ENCODE measurements around the gene HUNK.
"Not testable (repeated sequence)": the region's sequence is repeated elsewhere in the genome, so short reads cannot be mapped to it uniquely, and the experiment has no call there.

HUNK gene

DNA sequence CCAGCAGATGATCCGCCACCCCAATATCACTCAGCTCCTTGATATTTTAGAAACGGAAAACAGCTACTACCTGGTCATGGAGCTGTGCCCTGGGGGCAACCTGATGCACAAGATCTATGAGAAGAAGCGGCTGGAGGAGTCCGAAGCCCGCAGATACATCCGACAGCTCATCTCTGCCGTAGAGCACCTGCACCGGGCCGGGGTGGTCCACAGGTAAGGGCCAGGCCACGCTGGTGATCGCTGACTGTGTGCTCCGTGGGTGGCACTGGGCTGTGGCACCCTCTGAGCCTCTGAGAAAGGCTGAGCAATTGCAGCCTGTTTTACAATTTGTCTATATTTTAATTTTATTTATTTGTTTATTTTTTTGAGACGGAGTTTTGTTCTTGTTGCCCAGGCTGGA is 51.7 kb downstream of the HUNK start:
- no peak for DNase-seq

- DNase-seq = no peak
These were observed 53.7 kb downstream of the HUNK start for GRCh38 chr21:31926498-31926897.

DNA sequence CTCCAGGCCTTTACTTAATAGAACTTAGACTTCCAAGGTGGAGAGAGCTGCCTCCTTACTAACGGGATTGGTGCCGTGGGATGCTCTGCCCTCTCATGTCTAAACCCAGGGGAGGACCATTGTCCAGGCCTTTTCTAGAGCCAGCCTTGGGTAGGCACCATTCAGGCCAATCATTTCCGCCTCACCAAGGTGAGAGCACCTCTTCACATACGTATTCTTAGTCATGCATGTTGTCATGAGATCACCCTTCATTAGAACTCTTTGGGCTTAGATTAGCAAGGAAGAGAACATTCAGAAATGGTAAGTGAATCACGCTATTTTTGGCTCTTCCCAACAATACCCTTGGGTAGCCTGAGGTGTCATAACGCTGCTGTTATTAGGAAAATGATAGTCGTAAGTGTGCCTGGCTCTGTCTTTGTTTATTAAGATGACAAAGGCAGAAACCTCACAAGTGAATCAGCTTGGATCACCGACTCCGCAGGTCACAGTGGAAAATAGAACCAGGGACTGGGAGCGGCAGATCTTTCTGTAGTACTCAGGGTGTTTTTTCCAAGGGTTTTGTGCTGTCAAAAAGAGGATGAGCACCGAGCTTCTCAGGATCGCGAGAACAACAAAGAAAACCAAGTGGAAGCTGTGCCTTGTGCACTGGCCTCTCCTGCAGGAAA is 55.0 kb downstream of the HUNK start:
- DNase-seq = no peak

DNA sequence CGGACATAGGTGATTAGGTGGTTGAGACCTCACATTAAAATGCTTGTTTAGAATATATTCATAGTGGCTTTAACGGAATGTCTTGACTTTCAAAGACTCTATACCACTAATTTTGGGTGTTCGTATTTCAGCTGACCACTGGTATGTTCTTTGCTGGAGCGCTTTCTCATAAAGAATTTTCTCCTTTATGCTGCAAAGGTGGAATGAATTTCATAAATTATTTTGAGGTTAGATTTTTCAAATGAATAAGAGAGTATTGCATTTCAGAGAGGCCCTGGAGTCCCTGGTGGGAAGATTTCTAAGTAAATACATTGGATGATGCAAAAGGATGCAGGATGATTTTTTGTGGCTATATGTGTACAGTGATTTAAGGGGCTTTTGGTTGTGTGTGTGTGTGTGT is 55.8 kb downstream of the HUNK start:
- DNase-seq = no peak

GRCh38 chr21:31929548-31929947 is 56.7 kb downstream of the HUNK start:
- no peak for DNase-seq

GRCh38 chr21:31930001-31930400 is 57.2 kb downstream of the HUNK start:
- no peak for DNase-seq

DNA sequence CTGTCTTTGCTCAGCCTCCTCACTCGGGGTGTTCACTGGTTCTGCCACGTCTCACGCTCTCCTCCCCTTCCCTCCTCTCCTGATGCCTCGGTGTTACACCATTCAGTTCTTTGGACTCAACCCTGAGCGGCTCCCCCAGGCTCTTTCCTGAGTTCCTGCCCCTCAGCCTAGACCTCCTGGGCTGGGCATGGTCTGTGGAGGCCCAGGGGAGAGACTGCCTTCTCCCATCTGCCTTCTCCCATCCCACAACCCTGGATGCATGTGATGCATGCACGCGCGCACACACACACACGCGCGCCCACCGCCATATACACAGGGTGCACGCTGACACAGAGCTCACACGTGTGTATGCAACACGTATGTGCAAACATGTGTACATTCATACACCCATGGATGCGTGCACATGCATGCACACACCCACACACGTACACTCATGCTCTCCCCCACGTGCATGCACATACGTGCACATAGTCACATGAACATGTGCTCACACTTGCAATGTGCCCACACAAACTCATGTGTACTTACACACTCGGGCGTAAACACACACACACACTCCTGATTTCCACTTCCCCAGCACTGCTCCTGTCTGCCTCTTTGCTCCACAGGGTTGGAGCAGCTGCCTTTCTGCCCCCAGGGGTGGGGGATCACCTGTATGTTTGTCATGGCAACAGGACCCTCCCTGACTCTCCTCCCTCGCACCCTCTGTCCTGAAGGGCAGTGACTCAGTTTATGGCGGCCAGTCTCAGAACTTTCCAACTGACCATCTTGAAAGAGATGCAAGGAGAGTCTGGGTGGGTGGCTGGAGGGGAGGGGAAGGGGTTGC is 59.0 kb downstream of the HUNK start:
- no peak for DNase-seq

- DNase-seq = no peak
These were observed 59.6 kb downstream of the HUNK start for GRCh38 chr21:31932470-31932764.

GRCh38 chr21:31937303-31937702 is 64.5 kb downstream of the HUNK start:
- no peak for DNase-seq

DNA sequence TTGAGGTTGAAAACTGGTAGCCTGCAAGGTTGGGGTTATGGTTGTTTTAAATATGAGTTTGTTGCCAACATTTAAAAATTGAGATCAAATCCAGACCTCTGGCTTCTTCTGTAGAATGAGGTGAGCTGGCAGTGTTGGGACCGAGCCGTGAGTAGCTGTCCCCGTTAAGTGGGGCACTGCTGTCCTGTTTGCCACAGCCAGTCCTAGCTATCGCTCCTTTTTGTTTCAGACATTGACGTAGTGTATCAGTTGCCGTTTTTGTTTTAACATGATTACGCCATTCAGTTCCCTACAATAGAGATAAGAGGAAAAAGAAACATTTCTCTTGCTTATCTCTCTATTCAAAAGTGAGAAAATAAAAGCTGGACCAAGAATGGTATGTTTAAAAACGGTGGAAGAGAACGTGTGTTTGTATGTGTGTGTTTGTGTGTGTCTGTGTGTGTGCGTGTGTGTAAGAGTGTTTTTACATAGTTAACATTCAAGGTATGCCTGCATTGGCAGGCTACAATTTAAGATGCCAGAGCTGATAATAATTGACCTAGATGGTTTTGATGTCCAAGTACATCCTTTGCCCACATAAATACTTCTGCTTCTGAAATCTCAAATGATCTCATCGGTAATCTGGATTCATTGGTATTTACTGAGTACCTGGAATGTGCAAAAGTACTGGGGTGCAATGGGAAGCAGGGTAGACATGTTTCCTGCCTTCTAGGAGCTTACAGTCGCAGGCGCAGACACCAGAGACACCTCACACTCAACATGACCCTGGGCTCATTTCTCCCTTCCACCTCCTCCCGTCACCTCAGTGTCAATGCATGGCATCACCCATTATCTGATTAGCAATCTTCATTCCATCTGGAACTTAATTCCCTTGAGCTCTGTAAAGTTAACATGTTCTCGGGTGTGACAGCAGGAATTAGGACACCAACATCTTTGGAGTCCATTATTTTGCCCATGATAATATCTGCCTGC is 65.8 kb downstream of the HUNK start:
- DNase-seq = no peak

GRCh38 chr21:31941694-31942093 is 68.9 kb downstream of the HUNK start:
- DNase-seq = no peak

DNA sequence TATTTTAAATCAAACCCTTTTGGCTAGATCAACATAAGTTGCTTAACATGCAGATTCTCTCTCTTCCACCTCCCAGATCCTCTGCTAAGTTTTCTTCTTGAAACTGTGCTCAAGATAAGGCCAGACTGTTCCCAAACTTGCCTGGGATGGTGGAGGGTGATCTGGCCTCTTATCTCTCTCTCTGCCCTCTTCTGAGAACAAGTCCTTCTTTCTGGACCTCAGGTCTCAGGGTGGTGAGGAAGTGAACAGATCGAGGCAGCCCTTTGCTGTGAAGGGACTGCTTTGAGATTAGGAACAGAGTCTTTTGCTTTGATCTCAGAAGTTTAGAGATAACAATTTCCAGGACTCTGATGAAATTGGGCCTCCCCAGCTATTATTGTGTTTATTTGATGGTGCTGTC is 70.7 kb downstream of the HUNK start:
- DNase-seq = no peak

DNA sequence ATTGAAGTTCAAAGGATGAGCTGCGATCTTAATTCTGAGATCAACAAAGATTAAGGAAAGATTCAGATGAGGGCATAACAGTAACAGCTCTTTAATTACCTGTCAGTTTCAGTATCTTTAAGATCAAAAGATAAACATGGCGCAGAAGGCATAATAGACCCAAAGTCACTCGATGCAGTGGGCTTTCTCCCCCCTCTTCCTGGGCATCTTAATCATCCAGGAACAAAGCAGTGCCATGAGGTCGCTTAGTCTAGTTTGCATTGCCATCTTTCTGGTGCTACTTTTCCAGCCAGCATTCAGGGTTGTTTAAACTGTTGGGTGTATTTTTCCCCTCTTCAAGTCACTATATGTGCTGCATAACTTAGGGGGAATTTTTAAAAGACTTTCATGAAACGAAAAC is 72.3 kb downstream of the HUNK start:
- DNase-seq = no peak

- DNase-seq = no peak
These were observed 72.7 kb downstream of the HUNK start for GRCh38 chr21:31945546-31945945.

DNA sequence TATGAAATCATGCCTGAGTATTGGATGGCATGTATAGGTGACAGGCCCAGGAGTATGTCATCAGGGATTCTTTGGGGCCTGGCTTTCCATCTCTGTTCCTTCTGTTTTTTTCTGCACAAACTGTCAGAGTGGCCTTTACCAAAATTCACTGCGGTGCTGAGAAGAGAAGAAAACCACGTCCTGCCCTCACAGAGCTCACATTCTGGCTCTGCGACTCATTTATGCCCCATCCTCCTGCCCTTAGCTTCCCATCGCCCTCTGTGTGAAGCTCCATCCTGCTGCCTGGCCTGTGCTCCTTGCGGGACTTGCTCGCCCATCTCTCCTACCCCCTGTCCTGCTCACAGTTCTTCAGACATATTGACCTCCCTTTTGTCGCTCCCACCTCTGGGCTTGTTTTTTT is 73.4 kb downstream of the HUNK start:
- DNase-seq = no peak

- not testable (repeated sequence) for DNase-seq
These were observed 74.2 kb downstream of the HUNK start for GRCh38 chr21:31946876-31947550.

GRCh38 chr21:31948676-31949075 is 75.9 kb downstream of the HUNK start:
- no peak for DNase-seq

GRCh38 chr21:31952828-31953227 is 80.0 kb downstream of the HUNK start:
- no peak for DNase-seq

DNA sequence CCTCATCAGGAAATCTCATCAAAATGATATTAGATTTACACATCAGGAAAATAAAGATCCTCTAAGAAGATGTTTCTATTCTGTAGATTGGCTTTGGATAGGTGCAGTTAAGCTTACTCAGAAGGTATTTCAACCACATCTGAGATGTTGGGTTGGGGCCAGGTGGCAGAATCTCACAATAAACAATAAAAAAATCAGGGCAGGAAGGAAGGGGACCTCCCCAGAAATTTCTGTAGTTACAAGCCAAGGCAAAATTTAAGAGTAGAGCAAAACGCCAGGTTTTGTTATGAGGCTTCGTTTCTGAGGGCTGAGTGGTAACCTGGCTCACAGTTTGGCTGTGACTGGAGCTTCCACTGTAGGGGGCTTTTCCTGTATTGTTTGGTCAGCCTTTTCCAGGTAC is 84.8 kb downstream of the HUNK start:
- no peak for DNase-seq

DNA sequence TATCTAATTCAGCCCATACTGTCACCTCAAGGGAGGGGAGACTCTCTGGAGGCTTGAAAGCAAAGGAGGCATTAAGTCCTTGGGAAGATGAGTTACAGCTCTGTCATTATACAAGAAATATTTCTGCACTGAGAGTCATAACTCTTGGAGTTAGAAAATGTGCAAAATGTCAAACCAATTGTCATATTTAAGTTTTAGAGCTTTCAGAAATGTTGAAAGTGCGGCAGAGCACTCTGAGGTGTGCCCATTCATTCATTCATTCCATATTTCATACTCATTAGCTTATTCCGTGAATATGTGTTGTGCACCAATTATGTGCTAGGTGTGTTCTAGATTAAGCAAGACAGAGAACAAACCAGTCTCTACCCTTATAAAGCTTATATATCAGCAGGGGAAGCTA is 87.1 kb downstream of the HUNK start:
- DNase-seq = no peak

- DNase-seq = no peak
These were observed 88.2 kb downstream of the HUNK start for GRCh38 chr21:31961027-31961426.

DNA sequence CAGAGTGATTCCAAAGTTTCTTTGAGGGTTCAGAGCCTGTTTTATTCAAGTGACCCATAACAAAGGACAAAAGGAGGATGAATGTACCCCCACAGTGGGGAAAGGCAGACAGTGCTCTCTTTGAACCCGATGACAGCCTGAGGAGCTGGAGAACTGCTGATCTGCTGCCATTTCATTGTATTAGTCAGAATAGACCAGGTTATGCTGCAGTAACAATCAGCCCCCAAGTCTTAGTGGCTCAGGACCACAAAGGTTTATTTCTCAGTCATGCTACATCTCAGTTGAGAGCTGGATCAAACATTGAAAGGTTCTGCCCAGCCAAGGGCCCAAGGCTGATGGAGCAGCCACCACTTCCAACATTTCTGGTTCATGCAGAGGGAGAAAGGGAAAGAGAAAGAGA is 88.9 kb downstream of the HUNK start:
- no peak for DNase-seq

DNA sequence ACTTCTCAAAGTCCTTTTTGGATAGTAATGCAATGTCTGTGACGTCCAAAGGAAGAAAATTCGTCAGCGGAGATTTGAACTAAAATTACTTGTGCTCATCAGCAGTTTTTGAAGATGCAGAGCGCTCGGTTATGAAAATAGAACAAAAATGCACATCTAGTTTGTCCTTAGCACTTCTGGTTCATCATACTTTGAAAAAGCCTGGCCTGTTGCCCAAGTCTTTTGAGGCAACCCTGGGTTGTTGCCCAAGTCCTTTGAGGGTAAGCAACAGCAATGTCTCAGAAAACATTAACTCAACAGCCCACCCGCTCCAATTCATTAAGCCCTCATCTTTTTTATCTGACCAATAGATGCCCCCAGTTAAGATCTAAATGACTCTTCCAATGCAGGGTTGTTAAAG is 91.9 kb downstream of the HUNK start:
- no peak for DNase-seq
